HG02588 (cell line): ENCODE data around the gene ITGA1.
A peak's percentile ranks its signal among the peaks of the same experiment; 100 is the strongest.
"Not testable (repeated sequence)": the region's sequence is repeated elsewhere in the genome, so short reads cannot be mapped to it uniquely, and the experiment has no call there.

ENCODE experiments used
- ATAC-seq: cut with Tn5 transposase; IDR thresholded peaks from one replicate; pipeline ENCODE4 v1.9.1; 2021; ENCODE audit warnings: mild to moderate bottlenecking, moderate library complexity; ENCODE audit not compliant: unreplicated experiment

The ITGA1 gene

GRCh38 chr5:52827815-52828214 lies 40.1 kb downstream of the ITGA1 start:
- no peak for ATAC-seq

- ATAC-seq, result no peak
Measured at GRCh38 chr5:52829664-52830063, 41.9 kb downstream of the ITGA1 start.

- ATAC-seq, result no peak
Measured at GRCh38 chr5:52830650-52831049, 42.9 kb downstream of the ITGA1 start.

GRCh38 chr5:52831786-52832511 lies 44.2 kb downstream of the ITGA1 start:
- ATAC-seq, result no peak

- no peak for ATAC-seq
Measured at GRCh38 chr5:52834320-52834719, 46.6 kb downstream of the ITGA1 start.

- ATAC-seq, result no peak
Measured at GRCh38 chr5:52837068-52837467, 49.4 kb downstream of the ITGA1 start.

GRCh38 chr5:52837591-52838001 lies 49.9 kb downstream of the ITGA1 start:
- no peak for ATAC-seq

GRCh38 chr5:52838326-52839015 lies 50.8 kb downstream of the ITGA1 start:
- no peak for ATAC-seq

GRCh38 chr5:52839285-52839684 lies 51.6 kb downstream of the ITGA1 start:
- no peak for ATAC-seq

GRCh38 chr5:52840277-52841050 lies 52.7 kb downstream of the ITGA1 start:
- ATAC-seq, result no peak

GRCh38 chr5:52841114-52841513 lies 53.4 kb downstream of the ITGA1 start:
- no peak for ATAC-seq

GRCh38 chr5:52842111-52842510 lies 54.4 kb downstream of the ITGA1 start:
- no peak for ATAC-seq

GRCh38 chr5:52844885-52845284 lies 57.2 kb downstream of the ITGA1 start:
- no peak for ATAC-seq

GRCh38 chr5:52846182-52846842 lies 58.6 kb downstream of the ITGA1 start:
- no peak for ATAC-seq

GRCh38 chr5:52848688-52849087 lies 61.0 kb downstream of the ITGA1 start:
- ATAC-seq, result not testable (repeated sequence)

- ATAC-seq, result no peak
Measured at GRCh38 chr5:52849544-52849943, 61.8 kb downstream of the ITGA1 start.

GRCh38 chr5:52853650-52854049 lies 65.9 kb downstream of the ITGA1 start:
- no peak for ATAC-seq

- ATAC-seq, result no peak
Measured at GRCh38 chr5:52854301-52854700, 66.6 kb downstream of the ITGA1 start.

GRCh38 chr5:52854949-52855348 lies 67.2 kb downstream of the ITGA1 start:
- no peak for ATAC-seq

GRCh38 chr5:52856564-52856963 lies 68.8 kb downstream of the ITGA1 start:
- ATAC-seq, result peak; percentile 86

GRCh38 chr5:52859628-52860027 lies 71.9 kb downstream of the ITGA1 start:
- no peak for ATAC-seq
